Measurements from ENCODE around the gene SPOCD1.

SPOCD1 gene

GRCh38 chr1:31771891-31772668 lies 43.7 kb downstream of the SPOCD1 start:
- no peak for DNase-seq (ENCODE audit: low read depth, low spot score)

GRCh38 chr1:31769720-31770390 lies 46.0 kb downstream of the SPOCD1 start:
- DNase-seq (ENCODE audit: low read depth, low spot score), result no peak

- no peak for DNase-seq (ENCODE audit: low read depth, low spot score)
These were observed 46.7 kb downstream of the SPOCD1 start for GRCh38 chr1:31768939-31769704.

DNA sequence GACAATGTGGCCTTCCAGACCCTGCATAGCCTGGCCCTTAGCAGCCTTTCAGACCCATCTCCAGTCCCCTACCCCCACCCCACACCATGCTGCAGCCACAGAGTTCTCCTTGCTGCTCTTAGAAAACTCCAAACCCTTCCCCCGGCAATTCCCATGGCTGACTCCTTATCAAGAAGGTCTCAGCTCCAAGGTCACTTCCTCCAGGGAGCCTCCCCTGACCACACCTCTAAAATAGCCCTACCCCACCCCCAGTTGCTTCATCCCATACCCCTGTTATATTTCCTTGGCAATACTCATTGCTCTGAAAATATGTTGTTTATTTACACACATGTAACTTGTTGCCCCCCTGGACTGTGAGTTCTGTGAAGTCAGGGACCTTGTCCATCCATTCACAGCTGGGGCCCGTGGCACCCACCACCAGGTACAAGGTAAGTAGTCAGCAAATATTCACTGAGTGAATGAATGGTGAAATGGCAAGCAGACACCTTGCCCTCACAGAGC lies 47.4 kb downstream of the SPOCD1 start:
- no peak for DNase-seq (ENCODE audit: low read depth, low spot score)

DNA sequence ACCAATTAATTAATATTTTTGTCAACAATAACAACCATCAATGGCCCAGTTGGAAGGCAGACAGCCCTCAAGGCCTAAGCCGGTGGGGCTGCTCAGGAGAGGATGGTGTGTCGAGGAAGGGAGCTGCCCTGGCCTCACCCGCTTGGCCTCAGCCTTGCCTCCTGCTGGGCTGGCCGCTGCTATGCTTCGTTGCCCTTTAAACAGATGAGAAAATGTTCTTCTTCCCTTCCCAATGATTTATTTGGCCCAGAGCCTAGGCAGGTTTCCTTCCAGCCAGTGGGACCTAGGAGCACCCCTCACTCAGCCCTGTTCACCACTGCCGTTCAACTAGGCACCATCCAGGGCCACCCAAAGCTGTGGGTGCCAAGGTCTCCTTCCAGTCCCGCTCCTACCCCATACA lies 48.6 kb downstream of the SPOCD1 start:
- no peak for DNase-seq (ENCODE audit: low read depth, low spot score)

DNA sequence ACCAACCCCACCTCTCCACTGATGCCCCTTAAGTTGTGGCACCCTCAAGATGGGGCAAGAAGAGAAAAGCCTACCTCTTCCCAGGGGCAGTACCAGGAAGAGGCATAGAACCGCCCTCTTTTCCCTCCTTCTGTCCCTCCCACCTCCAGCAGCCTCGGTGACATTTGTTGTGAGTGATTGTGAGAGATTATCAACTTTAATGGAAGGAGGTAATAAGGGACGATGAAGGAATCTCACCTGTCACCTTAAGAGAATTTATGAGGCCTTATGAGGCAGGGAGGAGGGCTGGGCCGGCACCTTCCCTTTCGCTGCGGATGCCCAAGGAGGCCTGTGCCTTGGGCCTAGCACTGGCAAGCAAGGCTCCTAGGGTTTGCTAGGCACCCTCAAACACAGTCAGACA lies 50.3 kb downstream of the SPOCD1 start:
- no peak for DNase-seq (ENCODE audit: low read depth, low spot score)

GRCh38 chr1:31765041-31765467 lies 50.8 kb downstream of the SPOCD1 start:
- no peak for DNase-seq (ENCODE audit: low read depth, low spot score)

DNA sequence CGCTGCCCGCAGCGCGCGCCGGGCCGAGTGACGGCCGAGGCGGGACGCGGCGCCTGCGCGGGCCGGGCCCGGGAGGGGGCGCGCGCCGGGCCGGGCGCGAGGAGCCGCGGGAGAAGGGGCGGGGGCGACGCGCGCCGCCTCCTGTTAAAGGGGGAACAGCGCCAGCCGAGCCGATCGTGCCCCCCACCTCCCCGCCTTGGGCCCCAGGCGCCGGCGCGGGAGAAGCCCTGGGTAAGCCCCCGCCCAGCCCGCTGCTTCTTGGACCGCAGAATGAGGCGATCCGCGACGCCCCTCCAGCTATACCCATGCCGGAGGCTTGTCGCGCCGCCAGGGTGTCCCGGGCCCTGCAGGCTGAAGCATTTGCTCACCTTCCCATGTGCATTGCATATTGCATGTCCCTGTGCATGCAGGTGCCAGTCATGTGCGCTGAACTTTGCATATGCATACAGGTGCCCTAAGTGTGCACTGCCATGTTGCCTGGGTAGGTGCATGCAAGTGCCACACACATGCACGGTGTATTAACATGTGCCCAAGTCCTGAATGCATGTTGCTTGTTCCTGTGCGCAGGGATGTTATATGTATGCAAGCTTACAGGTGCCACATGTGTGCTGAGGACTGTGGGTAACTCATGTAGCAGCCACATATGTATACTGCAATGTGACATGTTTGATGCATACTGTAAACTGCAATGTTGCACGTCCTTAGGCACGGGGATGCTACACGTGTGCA lies 51.3 kb downstream of the SPOCD1 start, which contains the start of gene ADGRB2:
Gene ADGRB2, minus strand, starts transcription at position 29 of the 729 bp plus-strand sequence. CDS start 7,119 bp downstream, outside the sequence.
- DNase-seq (ENCODE audit: low read depth, low spot score), result no peak

GRCh38 chr1:31763671-31764311 lies 52.0 kb downstream of the SPOCD1 start:
- DNase-seq (ENCODE audit: low read depth, low spot score), result no peak

- peak; percentile 21 for DNase-seq (ENCODE audit: low read depth, low spot score)
These were observed 52.8 kb downstream of the SPOCD1 start for GRCh38 chr1:31762726-31763670.

DNA sequence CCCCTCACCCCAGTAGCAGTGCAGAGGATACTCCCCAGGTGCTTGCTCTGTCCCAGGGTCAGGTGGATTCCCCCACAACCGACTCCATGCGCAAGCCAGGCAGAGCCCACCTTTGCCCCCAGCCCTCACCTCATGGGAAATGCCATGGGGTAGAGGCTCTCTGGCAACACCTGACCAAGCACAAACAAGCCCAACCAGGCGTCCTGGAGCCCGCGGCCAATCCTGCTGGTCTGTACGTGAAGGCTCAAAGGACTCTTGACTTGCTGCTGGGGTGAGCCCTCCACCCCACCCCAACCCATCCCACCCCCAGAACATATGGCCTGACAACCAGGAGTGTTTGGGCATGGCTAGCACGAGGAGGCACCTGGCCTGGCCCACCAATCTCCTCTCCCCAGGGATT lies 53.5 kb downstream of the SPOCD1 start:
- no peak for DNase-seq (ENCODE audit: low read depth, low spot score)

- no peak for DNase-seq (ENCODE audit: low read depth, low spot score)
These were observed 53.9 kb downstream of the SPOCD1 start for GRCh38 chr1:31761883-31762282.

GRCh38 chr1:31760471-31761470 lies 55.1 kb downstream of the SPOCD1 start:
- no peak for DNase-seq (ENCODE audit: low read depth, low spot score)

GRCh38 chr1:31759298-31760023 lies 56.4 kb downstream of the SPOCD1 start:
- DNase-seq (ENCODE audit: low read depth, low spot score), result no peak

DNA sequence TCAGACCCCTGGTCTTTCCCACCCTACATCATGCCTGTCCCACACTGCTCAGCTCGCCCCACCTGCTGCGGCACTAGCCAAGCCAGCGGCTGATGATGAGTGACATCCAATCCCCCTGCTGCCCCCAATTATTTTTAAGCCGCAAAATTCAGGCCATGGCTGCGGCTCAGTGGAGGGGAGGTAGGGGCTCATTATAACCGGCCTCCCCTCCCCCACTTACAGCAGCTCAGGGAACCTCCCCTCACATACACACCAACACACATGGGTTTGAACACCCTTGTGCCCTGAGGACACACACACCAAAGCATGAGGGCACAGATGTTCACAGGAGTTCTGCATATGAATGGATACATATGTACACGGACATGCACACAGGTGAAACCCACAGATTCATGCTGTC lies 57.0 kb downstream of the SPOCD1 start:
- no peak for DNase-seq (ENCODE audit: low read depth, low spot score)

GRCh38 chr1:31757989-31758388 lies 57.8 kb downstream of the SPOCD1 start:
- no peak for DNase-seq (ENCODE audit: low read depth, low spot score)

GRCh38 chr1:31757204-31757679 lies 58.6 kb downstream of the SPOCD1 start:
- no peak for DNase-seq (ENCODE audit: low read depth, low spot score)

DNA sequence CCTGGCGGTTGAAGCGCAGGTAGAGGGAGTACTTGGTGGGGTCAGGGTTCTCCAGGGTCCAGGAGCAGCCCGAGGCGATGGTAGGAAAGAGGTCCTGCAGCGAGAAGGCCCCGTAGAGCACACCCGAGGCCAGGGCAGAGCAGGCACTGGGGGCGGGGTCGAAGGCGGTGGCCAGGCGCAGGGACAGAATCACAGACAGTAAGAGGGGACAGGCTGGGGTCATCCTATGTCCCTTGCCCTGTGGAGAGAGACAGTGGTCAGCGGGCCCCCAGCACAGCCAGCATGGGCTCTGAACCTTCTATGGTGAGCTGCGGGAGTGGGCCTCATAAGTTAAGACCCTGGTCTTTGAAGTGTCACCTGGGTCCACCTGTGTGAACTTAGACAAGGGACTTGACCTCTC lies 59.2 kb downstream of the SPOCD1 start:
- no peak for DNase-seq (ENCODE audit: low read depth, low spot score)

All from activated CD4-positive, CD25-positive, alpha-beta regulatory T cell treated with anti-CD3 and anti-CD28 coated beads, Interleukin-2, amount 50 U/mL, for 16 hours (primary cell).